PC-3 (cell line): ENCODE measurements around the gene GHDC.
"Not testable (repeated sequence)": the region's sequence is repeated elsewhere in the genome, so short reads cannot be mapped to it uniquely, and the experiment has no call there.

ENCODE experiments used
- EZH2 ChIP-seq: fragments of 300-600 bp; sonication (generic); IDR thresholded peaks from one replicate; pipeline ENCODE4 v1.6.1; 2017; ENCODE audit warnings: antibody characterized with exemption, mild to moderate bottlenecking, low read length; ENCODE audit not compliant: unreplicated experiment
- EZH2phosphoT487 ChIP-seq: fragments of 300-600 bp; sonication (generic); IDR thresholded peaks from 2 replicates; pipeline ENCODE4 v1.6.1; 2018; ENCODE audit warnings: mild to moderate bottlenecking, antibody characterized with exemption, low read length, borderline replicate concordance
- TF ChIP-seq, protein P1 (sequence below): fragments of 300-600 bp; sonication (generic); conservative IDR thresholded peaks from 2 replicates; pipeline ENCODE4 v1.5.1; 2017; ENCODE audit warnings: antibody characterized with exemption, low read depth, mild to moderate bottlenecking, low read length

- TF ChIP-seq, protein P1, sequence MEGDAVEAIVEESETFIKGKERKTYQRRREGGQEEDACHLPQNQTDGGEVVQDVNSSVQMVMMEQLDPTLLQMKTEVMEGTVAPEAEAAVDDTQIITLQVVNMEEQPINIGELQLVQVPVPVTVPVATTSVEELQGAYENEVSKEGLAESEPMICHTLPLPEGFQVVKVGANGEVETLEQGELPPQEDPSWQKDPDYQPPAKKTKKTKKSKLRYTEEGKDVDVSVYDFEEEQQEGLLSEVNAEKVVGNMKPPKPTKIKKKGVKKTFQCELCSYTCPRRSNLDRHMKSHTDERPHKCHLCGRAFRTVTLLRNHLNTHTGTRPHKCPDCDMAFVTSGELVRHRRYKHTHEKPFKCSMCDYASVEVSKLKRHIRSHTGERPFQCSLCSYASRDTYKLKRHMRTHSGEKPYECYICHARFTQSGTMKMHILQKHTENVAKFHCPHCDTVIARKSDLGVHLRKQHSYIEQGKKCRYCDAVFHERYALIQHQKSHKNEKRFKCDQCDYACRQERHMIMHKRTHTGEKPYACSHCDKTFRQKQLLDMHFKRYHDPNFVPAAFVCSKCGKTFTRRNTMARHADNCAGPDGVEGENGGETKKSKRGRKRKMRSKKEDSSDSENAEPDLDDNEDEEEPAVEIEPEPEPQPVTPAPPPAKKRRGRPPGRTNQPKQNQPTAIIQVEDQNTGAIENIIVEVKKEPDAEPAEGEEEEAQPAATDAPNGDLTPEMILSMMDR, result not testable (repeated sequence)
- TF ChIP-seq EZH2phosphoT487, EZH2: not testable (repeated sequence)
Measured at GRCh38 chr17:42143138-42143537, 51.2 kb downstream of the GHDC start.
